SK-N-SH treated with all-trans-retinoic acid at 6 μM for 48 hours (cell line): ENCODE measurements around the gene ACSM2A.
"Not testable (repeated sequence)": the region's sequence is repeated elsewhere in the genome, so short reads cannot be mapped to it uniquely, and the experiment has no call there.

ENCODE experiments used
- ZNF565 ChIP-seq: fragments of 450-650 bp; formaldehyde crosslinking; conservative IDR thresholded peaks from 2 replicates; pipeline ENCODE4 v1.5.0; 2020; ENCODE audit warnings: low read depth, mild to moderate bottlenecking, moderate library complexity
- ZNF70 ChIP-seq: fragments of 450-650 bp; formaldehyde crosslinking; IDR thresholded peaks from 2 replicates; pipeline ENCODE4 v1.5.0; 2020; ENCODE audit warnings: mild to moderate bottlenecking, moderate library complexity

DNA sequence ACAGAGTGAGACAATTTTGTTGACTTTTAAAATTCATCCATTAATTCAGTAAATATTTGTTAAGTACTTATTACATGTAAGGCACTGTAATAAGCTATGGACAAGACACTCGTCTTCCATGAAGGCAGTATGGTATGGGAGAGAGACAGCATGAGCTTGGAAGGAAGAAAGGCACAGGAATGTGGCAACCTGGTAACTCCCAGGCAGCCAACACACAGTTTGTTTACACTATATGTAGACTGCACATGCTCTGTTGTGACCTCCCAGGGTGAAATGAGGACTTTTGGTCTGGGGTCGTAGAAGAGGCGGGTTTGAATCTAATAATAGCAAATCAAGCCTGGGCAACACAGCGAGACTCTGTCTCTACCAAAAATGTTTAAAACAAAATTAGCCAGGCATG lies 9.0 kb downstream of the ACSM2A start:
- TF ChIP-seq ZNF565, ZNF70 (CRISPR knock-in tag): not testable (repeated sequence)
